ENCODE data around the gene ZNF12. TPM values are rescaled to one million over a fixed set of nuclear protein-coding genes. Genes with fewer than 3 reads are reported as not detected.

The ZNF12 gene
- total RNA-seq, 2 experiments from 2014 or later = 21.0 to 23.9 TPM

DNA sequence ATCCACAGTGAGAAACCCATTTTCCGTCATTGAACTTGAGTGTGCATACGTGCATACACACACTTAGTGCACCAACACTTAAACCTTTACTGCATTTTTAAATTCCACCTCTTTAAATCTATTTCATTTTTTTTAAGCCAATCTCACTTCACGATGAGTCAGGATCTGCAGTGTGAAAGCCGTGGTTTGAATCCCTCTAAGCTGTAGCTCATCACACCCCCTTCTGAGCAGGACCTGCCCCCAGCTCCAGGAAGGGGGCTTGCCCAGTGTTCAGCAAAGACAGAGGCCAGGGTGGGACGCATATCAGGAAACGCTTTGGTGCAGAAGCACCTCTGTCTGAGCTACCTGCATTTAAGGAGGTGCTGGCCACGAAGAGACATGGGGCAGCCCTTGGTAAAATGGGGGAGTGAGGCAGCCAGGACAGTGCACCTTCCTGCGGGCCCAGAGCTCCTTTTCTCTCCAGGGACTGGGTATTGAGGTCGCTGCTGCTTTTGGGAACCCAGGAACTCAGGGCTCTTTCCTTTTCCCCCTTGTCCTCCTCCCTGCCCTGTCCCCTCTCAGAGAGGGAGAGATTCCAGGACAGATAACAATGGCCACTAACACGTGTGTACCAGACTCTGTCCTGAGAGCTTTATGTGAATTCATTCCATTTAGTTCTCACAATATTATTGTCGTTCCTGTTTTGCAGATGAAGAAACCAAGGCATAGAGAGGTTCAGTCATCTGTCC is 48.0 kb downstream of the ZNF12 start:
- CTCF ChIA-PET = no interaction called here
- Mint-ChIP-seq H3K4me3 (no peak overlapping the region), H3K27me3 (peaks cover 4% of the 10 kb centered on the region), H3K27ac (no peak overlapping the region), H3K4me1 (peaks cover 2% of the 10 kb centered on the region), H3K36me3 (ENCODE audit: low read depth) (peaks cover 15% of the 10 kb centered on the region), H3K9me3 (peaks cover 14% of the 10 kb centered on the region)
- POLR2A ChIA-PET = interaction anchor here (0.6 kb wide), 1 partner anchor 8 kb away, joined by 3 read pairs; no protein-coding TSS in a partner anchor
- no peak for DNase-seq

DNA sequence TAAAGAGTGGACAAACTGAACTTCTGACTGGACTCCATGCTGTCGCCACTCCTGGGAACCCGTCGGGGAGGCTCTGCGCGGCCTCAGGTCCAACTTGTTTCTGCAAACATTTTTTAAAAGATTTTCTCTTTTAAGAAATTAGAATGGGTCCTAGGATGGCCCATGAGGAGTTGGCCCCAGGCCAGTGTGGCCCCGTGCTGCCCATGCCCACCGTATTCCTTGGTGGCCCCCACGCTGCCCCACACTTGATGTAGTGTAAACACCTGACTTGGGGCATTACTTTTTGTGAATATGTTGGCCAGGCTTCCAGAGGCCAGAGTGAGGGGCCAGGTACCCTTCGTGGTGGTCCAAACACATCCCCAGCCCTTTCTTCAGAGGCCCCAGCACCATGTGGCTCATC is 50.3 kb downstream of the ZNF12 start:
- Mint-ChIP-seq H3K4me1 (no peaks in the 10 kb centered on the region), H3K4me3 (no peak overlapping the region), H3K9me3 (peaks cover 12% of the 10 kb centered on the region), H3K36me3 (ENCODE audit: low read depth) (peaks cover 19% of the 10 kb centered on the region), H3K27me3 (no peaks in the 10 kb centered on the region), H3K27ac (no peak overlapping the region)
- ChIA-PET CTCF (no interaction called here), POLR2A (no interaction called here)
- DNase-seq = no peak

DNA sequence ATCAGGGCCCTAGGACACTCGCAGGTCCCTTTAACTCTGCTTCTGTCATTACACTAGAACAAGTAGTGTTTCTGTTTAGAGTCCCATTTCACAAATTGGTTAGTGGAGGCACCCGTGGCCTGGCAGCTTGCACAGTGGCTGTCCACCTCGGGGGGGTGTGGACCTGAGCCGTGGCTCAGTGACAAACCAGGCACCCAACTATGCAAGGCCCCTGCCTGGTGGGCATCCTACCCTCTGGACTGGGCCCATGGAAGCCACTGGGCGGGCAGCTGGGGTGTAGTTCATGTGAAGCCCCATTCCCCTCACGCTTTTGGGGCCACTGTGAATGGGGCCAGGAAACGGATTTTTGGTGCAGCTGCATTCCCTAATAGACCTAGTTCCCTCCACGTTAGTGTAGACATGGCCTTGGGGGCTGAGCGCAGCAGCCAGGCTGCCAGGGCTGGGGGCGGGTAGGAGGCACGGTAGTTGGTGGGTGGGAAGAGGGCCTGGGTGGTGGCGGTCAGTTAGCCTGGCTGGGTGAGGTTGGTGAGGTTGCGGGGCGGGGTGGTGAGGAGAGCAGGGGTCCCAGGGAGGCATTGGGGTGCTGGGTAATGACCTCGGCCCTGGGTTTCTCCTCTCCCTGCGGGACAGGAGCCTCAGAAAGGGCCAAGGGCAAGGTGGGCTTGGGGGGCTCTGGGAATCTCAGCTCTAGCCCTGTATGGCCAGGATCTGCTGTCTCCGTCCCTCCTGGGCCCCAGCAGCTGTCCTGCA is 50.9 kb downstream of the ZNF12 start:
- Mint-ChIP-seq H3K4me3 (no peak overlapping the region), H3K4me1 (no peaks in the 10 kb centered on the region), H3K9me3 (peaks cover 11% of the 10 kb centered on the region), H3K27me3 (no peaks in the 10 kb centered on the region), H3K27ac (no peak overlapping the region), H3K36me3 (ENCODE audit: low read depth) (peaks cover 25% of the 10 kb centered on the region)
- ChIA-PET CTCF (no interaction called here), POLR2A (no interaction called here)
- no peak for DNase-seq

DNA sequence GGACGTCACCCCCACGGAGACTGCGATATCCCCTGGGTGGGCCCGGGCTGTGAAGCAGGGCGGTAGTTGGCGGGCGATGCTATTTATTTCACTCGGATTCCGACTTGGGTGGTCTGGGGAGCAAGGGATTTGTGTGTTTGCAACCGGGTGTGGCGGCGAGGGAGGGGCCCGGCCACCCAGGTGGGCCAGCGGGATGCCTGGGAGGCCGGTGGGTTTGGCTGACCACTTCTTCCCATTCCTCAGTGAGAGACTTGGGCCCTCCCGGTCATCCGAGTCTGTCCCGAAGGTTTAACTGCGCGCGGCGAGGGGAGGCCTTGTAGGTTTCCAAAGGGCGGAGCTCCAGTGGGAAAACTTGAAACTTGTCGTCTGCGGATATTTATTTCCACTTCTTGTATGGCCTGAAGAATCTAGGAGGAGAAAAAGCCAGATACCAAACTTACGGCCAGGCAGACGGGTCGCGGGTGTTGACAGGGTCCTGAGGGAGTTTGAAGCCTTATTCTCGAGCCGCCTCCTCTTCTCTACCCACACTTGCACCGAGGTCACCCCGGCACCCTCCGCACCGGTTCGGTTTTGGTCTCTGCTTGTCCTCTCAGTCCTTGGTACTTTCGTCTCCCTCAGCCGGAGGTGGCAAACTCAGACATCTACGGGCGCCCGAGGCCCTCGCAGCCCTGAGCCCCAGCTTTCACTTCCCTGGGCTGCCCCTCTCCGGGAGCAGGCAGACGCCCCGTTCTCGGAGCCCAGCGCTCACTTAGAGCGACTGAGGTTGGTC is 51.7 kb downstream of the ZNF12 start:
- Mint-ChIP-seq H3K9me3 (peaks cover 13% of the 10 kb centered on the region), H3K4me3 (no peak overlapping the region), H3K4me1 (no peaks in the 10 kb centered on the region), H3K27ac (no peak overlapping the region), H3K36me3 (ENCODE audit: low read depth) (peaks cover 33% of the 10 kb centered on the region), H3K27me3 (no peaks in the 10 kb centered on the region)
- ChIA-PET CTCF (no interaction called here), POLR2A (no interaction called here)
- DNase-seq = no peak

DNA sequence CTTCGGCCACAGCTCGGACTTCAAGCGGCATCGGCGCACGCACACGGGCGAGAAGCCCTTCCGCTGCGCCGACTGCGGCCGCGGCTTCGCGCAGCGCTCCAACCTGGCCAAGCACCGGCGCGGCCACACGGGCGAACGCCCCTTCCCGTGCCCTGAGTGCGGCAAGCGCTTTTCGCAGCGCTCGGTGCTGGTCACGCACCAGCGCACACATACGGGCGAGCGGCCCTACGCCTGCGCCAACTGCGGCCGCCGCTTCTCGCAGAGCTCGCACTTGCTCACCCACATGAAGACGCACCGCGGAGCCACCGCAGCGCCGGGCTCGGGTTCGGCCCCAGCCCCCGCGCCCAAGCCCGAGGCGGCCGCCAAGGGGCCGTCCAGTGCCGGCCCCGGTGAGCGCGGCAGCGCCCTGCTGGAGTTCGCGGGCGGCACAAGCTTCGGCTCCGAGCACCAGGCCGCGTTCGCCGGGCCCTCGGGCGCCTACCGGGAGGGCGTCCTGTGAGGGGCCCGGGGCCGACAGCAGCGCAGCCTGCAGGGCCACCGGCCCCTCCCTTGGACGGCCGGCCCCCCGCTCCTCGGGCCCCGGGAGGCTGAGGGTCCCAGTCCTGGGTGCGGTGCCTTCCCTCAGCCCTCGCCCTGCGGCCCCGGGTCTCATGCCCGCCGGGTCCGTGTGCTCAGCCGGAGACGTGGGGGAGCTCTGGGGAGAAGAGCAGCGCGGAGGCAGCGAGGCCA is 52.5 kb downstream of the ZNF12 start:
- H3K9me3 Mint-ChIP-seq = peaks cover 13% of the 10 kb centered on the region
- peaks cover 41% of the 10 kb centered on the region for H3K36me3 Mint-ChIP-seq (ENCODE audit: low read depth)
- no peak overlapping the region for H3K4me3 Mint-ChIP-seq
- no peak overlapping the region for H3K27ac Mint-ChIP-seq
- DNase-seq = no peak
- H3K27me3 Mint-ChIP-seq = no peaks in the 10 kb centered on the region
- ChIA-PET CTCF (no interaction called here), POLR2A (no interaction called here)
- H3K4me1 Mint-ChIP-seq = no peaks in the 10 kb centered on the region

DNA sequence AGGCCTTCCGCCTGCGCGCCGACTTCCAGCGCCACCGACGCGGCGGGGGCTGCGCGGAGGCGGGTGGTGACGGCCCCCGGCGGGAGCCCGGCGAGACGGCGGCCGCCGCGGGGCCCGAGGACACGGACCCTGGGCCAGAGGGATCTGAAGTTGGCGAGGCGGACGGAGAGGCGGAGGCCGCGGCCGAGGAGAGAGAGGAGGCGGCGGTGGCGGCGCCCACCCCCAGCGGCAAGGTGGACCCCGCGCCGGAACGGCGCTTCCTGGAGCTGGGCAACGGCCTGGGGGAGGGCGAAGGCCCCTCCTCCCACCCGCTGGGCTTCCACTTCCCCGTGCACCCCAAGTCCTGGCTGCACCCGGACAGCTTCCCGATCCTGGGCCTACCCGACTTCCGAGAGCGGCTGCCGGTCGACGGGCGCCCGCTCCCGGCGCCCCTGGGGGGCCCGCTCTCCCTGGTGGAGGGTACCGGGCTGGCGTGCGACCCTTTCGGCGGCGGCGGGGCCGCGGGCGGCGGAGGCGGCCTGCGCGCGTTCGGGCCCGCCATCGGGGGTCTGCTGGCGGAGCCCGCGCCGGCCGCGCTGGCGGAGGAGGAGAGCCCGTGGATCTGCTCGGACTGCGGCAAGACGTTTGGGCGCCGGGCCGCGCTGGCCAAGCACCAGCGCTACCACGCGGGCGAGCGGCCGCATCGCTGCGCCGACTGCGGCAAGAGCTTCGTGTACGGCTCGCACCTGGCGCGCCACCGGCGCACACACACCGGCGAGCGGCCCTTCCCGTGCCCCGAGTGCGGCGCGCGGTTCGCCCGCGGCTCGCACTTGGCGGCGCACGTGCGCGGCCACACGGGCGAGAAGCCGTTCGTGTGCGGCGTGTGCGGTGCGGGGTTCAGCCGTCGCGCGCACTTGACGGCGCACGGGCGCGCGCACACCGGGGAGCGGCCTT is 53.4 kb downstream of the ZNF12 start:
- Mint-ChIP-seq H3K27ac (no peak overlapping the region), H3K9me3 (peaks cover 13% of the 10 kb centered on the region), H3K4me3 (no peak overlapping the region), H3K36me3 (ENCODE audit: low read depth) (peaks cover 50% of the 10 kb centered on the region), H3K27me3 (no peaks in the 10 kb centered on the region), H3K4me1 (no peaks in the 10 kb centered on the region)
- ChIA-PET CTCF (no interaction called here), POLR2A (no interaction called here)
- no peak for DNase-seq

DNA sequence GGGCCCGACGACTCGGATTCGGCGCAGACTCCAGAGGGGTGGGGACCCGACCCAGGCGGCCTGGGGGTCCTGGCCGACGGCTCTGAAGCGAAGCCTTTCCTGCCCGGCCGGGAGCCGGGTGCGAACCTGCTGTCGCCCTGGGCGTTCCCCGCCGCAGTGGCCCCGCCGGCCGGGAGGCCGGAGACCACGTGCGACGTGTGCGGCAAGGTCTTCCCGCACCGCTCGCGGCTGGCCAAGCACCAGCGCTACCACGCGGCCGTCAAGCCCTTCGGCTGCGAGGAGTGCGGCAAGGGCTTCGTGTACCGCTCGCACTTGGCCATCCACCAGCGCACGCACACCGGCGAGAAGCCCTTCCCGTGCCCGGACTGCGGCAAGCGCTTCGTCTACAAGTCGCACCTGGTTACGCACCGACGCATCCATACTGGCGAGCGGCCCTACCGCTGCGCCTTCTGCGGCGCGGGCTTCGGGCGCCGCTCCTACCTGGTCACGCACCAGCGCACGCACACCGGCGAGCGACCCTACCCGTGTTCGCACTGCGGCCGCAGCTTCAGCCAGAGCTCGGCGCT is 54.2 kb downstream of the ZNF12 start:
- Mint-ChIP-seq H3K4me1 (no peaks in the 10 kb centered on the region), H3K4me3 (no peak overlapping the region), H3K27ac (no peak overlapping the region), H3K9me3 (peaks cover 13% of the 10 kb centered on the region), H3K27me3 (no peaks in the 10 kb centered on the region), H3K36me3 (ENCODE audit: low read depth) (peaks cover 56% of the 10 kb centered on the region)
- CTCF ChIA-PET = no interaction called here
- DNase-seq = no peak
- POLR2A ChIA-PET = no interaction called here

DNA sequence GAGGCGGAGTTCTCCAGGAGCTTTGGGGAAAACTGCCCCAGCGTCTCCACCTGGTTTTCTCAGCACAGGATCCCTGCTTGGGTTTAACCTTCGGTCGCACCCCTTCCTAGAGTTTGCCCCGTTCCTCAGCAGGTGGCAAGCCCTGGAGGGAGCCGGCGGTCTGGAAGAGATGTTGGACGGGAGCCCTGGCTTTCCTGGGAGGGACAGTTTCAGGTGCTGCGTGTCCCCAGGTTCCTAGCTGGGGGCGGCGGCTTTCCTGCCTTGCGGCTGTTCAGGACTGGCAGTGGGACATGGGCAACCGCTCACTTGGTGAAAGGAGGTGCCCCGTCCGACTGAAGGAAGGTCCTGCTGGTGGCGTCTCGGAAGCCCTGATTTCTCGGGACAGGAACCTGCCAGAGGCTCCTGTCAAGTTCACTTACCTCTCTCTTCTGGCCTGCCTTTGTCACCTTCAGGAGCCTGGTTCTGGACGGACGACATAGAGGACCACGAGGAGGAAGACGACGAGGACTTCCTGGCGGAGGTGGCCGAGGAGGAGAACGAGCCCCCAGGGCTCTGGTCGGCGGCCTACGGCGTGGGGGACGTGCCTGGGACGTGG is 54.8 kb downstream of the ZNF12 start:
- Mint-ChIP-seq H3K4me3 (no peak overlapping the region), H3K27me3 (no peaks in the 10 kb centered on the region), H3K4me1 (no peaks in the 10 kb centered on the region), H3K9me3 (peaks cover 13% of the 10 kb centered on the region), H3K27ac (no peak overlapping the region), H3K36me3 (ENCODE audit: low read depth) (peaks cover 62% of the 10 kb centered on the region)
- ChIA-PET CTCF (no interaction called here), POLR2A (no interaction called here)
- no peak for DNase-seq

DNA sequence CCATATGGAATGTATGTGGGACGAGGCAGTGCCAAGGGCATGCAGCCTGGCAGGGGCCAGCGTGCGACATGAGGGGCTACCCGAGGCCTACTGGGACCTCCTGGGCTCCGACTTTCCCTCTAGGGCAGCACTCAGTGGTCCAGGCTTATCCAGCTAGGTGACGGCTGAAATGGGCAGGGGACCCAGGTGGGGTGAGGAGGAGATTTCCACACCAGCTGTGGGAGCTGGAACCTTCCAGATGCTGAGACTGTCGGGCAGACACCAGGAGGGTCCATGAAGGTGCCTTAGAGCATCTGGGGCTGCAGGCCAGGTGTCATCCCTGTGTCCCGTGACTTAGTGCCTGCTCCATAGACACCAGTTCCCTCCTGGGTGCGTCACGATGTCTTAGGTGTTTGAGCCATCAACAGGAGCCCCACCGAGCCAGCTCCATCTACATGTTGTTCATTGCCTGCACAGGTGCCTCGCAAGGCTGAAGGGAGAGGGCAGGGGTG is 56.2 kb downstream of the ZNF12 start:
- ChIA-PET POLR2A (interaction anchor here (1.2 kb wide), 1 partner anchor 8 kb away, joined by 3 read pairs; no protein-coding TSS in a partner anchor), CTCF (no interaction called here)
- Mint-ChIP-seq H3K4me1 (no peaks in the 10 kb centered on the region), H3K4me3 (no peak overlapping the region), H3K9me3 (peaks cover 13% of the 10 kb centered on the region), H3K27me3 (no peaks in the 10 kb centered on the region), H3K36me3 (ENCODE audit: low read depth) (peaks cover 69% of the 10 kb centered on the region), H3K27ac (no peak overlapping the region)
- no peak for DNase-seq

DNA sequence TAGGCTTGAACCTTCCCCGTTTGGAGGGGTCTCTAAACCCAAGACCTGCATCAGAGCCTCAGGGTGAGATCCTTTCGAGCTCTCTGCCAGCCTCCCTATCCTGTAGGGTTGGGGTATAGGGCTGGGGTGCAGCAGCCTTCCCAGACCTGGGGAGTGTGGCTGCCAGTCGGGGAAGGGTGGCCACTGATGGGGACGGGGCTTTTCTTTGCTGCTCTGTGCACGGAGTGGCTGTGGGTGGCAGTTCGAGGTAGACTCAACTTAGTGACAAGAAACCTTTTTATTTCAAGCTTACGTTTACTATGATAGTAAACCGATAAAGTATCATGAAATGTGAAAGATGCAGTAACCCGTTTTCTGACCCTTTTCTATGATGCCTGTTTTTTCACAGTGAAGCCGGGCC is 56.7 kb downstream of the ZNF12 start:
- H3K27me3 Mint-ChIP-seq = no peaks in the 10 kb centered on the region
- H3K36me3 Mint-ChIP-seq (ENCODE audit: low read depth) = peaks cover 66% of the 10 kb centered on the region
- POLR2A ChIA-PET = interaction anchor here (1.2 kb wide), 1 partner anchor 9 kb away, joined by 3 read pairs; no protein-coding TSS in a partner anchor
- peaks cover 9% of the 10 kb centered on the region for H3K9me3 Mint-ChIP-seq
- no peak overlapping the region for H3K4me3 Mint-ChIP-seq
- CTCF ChIA-PET = no interaction called here
- DNase-seq = no peak
- H3K27ac Mint-ChIP-seq = no peak overlapping the region
- no peaks in the 10 kb centered on the region for H3K4me1 Mint-ChIP-seq

DNA sequence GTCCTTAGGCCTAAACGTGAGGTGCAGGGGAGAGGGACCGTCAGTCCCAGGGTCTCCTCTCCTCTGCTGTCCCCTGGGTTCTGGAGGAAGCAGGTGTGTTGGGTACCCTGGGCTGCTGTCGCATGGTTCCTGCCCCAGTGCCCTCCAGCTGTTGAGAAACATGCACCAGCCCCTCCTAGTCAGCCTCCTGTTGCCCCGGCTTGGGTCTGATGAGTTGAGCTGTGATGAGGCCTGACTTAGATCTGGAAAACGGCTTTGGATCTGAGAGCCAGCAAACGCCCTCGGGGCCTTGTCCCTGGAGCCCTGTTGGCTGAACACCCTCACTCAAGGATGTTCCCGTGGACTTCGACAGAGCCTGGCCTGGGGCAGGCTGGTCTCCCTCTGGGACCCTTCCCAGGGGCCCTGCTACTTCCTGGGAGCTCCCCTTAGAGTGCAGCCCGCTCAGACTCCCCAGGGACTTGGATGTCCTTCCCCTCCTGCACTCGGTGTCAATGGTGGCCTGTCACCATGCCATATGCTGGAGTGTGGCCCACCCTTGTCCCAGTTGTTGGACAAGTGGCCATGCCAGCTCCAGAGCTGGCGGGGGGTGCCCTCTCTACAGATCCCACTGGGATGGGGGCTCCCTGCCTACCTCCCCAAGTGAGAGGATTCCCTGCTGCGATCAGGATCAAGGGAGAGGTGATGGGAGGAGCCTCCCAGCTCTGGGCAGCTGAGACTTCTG is 57.3 kb downstream of the ZNF12 start:
- Mint-ChIP-seq H3K4me1 (no peaks in the 10 kb centered on the region), H3K27me3 (no peaks in the 10 kb centered on the region), H3K9me3 (peaks cover 5% of the 10 kb centered on the region), H3K27ac (no peak overlapping the region), H3K4me3 (no peak overlapping the region), H3K36me3 (ENCODE audit: low read depth) (peaks cover 68% of the 10 kb centered on the region)
- POLR2A ChIA-PET = no interaction called here
- CTCF ChIA-PET = no interaction called here
- no peak for DNase-seq

Data from activated CD4-positive, alpha-beta memory T cell treated with anti-CD3 and anti-CD28 coated beads, Interleukin-2, amount 10 ng/mL, durations not matched to agents 7 days and 5 days (primary cell).